Measurements from ENCODE around the gene HES1.

HES1 gene

DNA sequence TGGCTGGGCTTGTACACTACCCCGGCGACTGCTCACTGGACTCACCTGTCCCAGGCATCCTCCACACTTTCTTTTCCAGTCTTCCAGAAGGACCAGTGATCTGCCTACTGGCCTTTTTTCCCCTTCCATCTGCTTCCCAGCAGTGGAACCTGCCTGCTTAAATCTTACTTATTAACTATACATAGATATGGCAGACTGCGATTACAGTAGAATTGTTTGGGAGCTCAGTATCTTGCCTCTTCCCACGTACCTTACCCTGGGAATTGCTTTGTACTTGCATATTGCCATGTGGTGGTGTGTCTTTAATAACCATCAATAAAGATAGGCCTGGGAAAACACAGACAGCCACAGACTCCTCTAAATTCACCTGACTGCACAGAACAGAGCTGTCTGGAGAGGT lies 11.8 kb upstream of the HES1 start:
- no peak overlapping the region for H3K4me3 ChIP-seq (replicated peaks; ENCODE audit: insufficient read depth, low read length)
- H3K27me3 ChIP-seq (ENCODE audit: insufficient read depth, poor library complexity, severe bottlenecking) = no peaks in the 10 kb centered on the region
- DNase-seq (ENCODE audit: low read depth in 1 of 2, low spot score in 1 of 2) = no peak
- no peak overlapping the region for H3K27ac ChIP-seq (replicated peaks)
- TF ChIP-seq GABPA (IDR thresholded peaks at IDR 0.05; ENCODE audit: low read depth) (no peak), SPI1 (IDR thresholded peaks at IDR 0.05; ENCODE audit: borderline replicate concordance, low read depth) (no peak), POLR2AphosphoS5 (IDR thresholded peaks at IDR 0.05; ENCODE audit: low read depth) (no peak)
- TF ChIP-seq, protein P1, sequence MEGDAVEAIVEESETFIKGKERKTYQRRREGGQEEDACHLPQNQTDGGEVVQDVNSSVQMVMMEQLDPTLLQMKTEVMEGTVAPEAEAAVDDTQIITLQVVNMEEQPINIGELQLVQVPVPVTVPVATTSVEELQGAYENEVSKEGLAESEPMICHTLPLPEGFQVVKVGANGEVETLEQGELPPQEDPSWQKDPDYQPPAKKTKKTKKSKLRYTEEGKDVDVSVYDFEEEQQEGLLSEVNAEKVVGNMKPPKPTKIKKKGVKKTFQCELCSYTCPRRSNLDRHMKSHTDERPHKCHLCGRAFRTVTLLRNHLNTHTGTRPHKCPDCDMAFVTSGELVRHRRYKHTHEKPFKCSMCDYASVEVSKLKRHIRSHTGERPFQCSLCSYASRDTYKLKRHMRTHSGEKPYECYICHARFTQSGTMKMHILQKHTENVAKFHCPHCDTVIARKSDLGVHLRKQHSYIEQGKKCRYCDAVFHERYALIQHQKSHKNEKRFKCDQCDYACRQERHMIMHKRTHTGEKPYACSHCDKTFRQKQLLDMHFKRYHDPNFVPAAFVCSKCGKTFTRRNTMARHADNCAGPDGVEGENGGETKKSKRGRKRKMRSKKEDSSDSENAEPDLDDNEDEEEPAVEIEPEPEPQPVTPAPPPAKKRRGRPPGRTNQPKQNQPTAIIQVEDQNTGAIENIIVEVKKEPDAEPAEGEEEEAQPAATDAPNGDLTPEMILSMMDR (IDR thresholded peaks at IDR 0.05; ENCODE audit: insufficient read depth, low read length) = no peak
- TF ChIP-seq, protein P2, sequence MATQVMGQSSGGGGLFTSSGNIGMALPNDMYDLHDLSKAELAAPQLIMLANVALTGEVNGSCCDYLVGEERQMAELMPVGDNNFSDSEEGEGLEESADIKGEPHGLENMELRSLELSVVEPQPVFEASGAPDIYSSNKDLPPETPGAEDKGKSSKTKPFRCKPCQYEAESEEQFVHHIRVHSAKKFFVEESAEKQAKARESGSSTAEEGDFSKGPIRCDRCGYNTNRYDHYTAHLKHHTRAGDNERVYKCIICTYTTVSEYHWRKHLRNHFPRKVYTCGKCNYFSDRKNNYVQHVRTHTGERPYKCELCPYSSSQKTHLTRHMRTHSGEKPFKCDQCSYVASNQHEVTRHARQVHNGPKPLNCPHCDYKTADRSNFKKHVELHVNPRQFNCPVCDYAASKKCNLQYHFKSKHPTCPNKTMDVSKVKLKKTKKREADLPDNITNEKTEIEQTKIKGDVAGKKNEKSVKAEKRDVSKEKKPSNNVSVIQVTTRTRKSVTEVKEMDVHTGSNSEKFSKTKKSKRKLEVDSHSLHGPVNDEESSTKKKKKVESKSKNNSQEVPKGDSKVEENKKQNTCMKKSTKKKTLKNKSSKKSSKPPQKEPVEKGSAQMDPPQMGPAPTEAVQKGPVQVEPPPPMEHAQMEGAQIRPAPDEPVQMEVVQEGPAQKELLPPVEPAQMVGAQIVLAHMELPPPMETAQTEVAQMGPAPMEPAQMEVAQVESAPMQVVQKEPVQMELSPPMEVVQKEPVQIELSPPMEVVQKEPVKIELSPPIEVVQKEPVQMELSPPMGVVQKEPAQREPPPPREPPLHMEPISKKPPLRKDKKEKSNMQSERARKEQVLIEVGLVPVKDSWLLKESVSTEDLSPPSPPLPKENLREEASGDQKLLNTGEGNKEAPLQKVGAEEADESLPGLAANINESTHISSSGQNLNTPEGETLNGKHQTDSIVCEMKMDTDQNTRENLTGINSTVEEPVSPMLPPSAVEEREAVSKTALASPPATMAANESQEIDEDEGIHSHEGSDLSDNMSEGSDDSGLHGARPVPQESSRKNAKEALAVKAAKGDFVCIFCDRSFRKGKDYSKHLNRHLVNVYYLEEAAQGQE (IDR thresholded peaks at IDR 0.05; ENCODE audit: insufficient replicate concordance, low read depth) = no peak

DNA sequence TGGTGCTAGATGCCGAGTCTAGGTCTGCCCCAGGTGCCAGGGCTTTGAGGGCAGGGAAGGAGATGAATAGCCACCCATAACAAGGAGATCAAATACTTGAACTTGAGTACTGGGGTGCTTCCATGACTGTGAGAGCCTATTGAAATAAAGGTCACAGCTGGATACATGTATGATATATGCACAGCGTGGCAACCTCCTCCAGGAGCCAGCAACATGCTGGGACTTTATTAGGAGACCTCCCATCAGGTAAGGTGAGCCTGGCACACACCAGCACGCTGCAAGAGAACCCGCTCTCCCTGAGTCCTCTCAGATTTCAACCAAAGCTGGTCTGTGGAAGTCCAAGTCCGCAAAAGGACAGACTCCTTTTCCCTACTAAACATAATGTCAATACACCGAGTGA lies 10.5 kb upstream of the HES1 start:
- DNase-seq (ENCODE audit: low read depth in 1 of 2, low spot score in 1 of 2) = no peak
- H3K27me3 ChIP-seq (ENCODE audit: insufficient read depth, poor library complexity, severe bottlenecking) = no peaks in the 10 kb centered on the region
- TF ChIP-seq GABPA (IDR thresholded peaks at IDR 0.05; ENCODE audit: low read depth) (no peak), SPI1 (IDR thresholded peaks at IDR 0.05; ENCODE audit: borderline replicate concordance, low read depth) (no peak)
- TF ChIP-seq, protein P1 (IDR thresholded peaks at IDR 0.05; ENCODE audit: insufficient read depth, low read length) = no peak
- TF ChIP-seq, protein P2 (IDR thresholded peaks at IDR 0.05; ENCODE audit: insufficient replicate concordance, low read depth) = no peak

DNA sequence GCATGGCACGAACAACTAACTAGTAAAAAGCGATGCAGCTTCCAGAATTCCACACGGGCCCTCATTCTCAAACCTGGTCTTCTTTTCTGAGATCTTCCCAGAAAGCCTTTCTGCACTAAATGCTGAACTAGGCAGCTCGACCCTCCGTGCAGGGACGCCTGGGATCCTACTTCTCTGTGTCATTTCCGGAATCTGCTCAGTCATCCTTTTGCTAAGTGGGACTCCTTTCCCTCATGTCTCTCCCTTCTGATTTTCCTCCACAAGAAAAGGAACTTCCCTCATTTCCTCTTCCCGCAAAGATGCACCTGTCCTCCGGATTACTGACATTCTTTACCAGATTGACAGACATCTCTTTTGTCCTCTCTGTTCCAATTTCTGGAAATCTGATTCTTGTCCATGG lies 9.2 kb upstream of the HES1 start:
- Histone ChIP-seq H3K4me3 (replicated peaks; ENCODE audit: insufficient read depth, low read length) (no peak overlapping the region), H3K27me3 (ENCODE audit: insufficient read depth, poor library complexity, severe bottlenecking) (peaks cover 2% of the 10 kb centered on the region), H3K27ac (replicated peaks) (no peak overlapping the region)
- TF ChIP-seq, protein P1 (IDR thresholded peaks at IDR 0.05; ENCODE audit: insufficient read depth, low read length) = no peak
- no peak for TF ChIP-seq SPI1 (IDR thresholded peaks at IDR 0.05; ENCODE audit: borderline replicate concordance, low read depth)
- no peak for TF ChIP-seq POLR2AphosphoS5 (IDR thresholded peaks at IDR 0.05; ENCODE audit: low read depth)
- no peak for TF ChIP-seq GABPA (IDR thresholded peaks at IDR 0.05; ENCODE audit: low read depth)
- TF ChIP-seq, protein P2 (IDR thresholded peaks at IDR 0.05; ENCODE audit: insufficient replicate concordance, low read depth) = no peak
- no peak for DNase-seq (ENCODE audit: low read depth in 1 of 2, low spot score in 1 of 2)

More for the DNA sequence above, 10.5 kb upstream of the HES1 start:
- Histone ChIP-seq H3K27ac (replicated peaks) (no peak overlapping the region), H3K4me3 (replicated peaks; ENCODE audit: insufficient read depth, low read length) (no peak overlapping the region)
